Ishikawa (cell line): ENCODE data around the gene RASL10A.

Experiments used
- CEBPB ChIP-seq: IDR thresholded peaks from 2 replicates; pipeline ENCODE4 v1.6.1; 2012
- EGR1 ChIP-seq: IDR thresholded peaks from 2 replicates; pipeline ENCODE4 v1.6.1; 2012
- EP300 ChIP-seq: IDR thresholded peaks from 2 replicates; pipeline ENCODE4 v1.6.1; 2012; ENCODE audit warnings: borderline replicate concordance
- FOXM1 ChIP-seq: IDR thresholded peaks from 2 replicates; pipeline ENCODE4 v1.6.1; 2012; ENCODE audit warnings: low read depth, borderline replicate concordance
- RAD21 ChIP-seq: IDR thresholded peaks from 2 replicates; pipeline ENCODE4 v1.6.1; 2012; ENCODE audit warnings: low read depth
- TAF1 ChIP-seq: IDR thresholded peaks from 2 replicates; pipeline ENCODE4 v1.6.1; 2012; ENCODE audit warnings: low read depth, mild to moderate bottlenecking
- TCF12 ChIP-seq: IDR thresholded peaks from 2 replicates; pipeline ENCODE4 v1.6.1; 2012; ENCODE audit warnings: low read depth
- TEAD4 ChIP-seq: IDR thresholded peaks from 2 replicates; pipeline ENCODE4 v1.6.1; 2012
- YY1 ChIP-seq: IDR thresholded peaks from 2 replicates; pipeline ENCODE4 v1.6.1; 2012; ENCODE audit warnings: low read depth
- TF ChIP-seq, protein P1 (sequence below): IDR thresholded peaks from 2 replicates; pipeline ENCODE4 v1.6.1; 2012
- TF ChIP-seq, protein P2 (sequence below): IDR thresholded peaks from 2 replicates; pipeline ENCODE4 v1.6.1; 2012
- TF ChIP-seq, protein P3 (sequence below): IDR thresholded peaks from 2 replicates; pipeline ENCODE4 v1.6.1; 2012; ENCODE audit warnings: low read depth, mild to moderate bottlenecking

DNA sequence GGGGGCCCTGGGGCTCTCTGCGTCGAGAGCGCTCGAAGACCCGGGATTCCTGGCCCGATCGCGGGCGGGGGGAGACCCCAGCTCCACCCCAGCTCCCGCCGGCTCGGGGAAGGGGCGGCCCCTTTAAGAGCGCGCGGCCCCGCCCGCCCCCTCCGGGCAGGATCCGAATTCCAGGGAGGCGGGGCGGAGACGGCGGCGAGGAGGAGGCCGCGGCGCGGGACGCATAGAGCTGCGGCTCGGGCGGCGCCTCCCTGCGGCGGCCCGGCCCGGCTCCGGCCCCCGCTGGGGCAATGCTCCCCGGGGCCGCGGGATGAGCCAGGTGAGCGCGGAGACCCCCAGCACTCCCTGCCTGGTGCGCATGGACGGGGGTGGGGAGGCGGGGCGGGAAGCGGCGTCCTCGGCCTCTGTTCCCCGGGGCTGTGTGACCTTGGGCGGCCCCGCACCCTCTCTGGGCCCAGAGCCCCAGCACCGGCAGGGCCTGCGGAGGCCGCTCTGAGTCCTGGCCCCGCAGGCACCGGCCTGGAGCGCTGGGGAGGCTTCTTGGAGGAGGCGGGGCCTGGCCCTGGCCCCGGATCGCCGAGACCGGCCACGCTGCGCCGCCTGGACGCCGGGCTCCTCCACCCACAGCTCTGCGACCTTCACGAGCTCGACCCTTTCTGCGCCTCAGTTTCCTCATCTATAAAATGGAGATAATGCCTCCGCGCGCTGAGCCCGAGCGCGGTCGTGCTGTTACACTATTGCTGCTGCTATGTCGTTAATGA lies 8.5 kb downstream of the RASL10A start:
- TF ChIP-seq, protein P1, sequence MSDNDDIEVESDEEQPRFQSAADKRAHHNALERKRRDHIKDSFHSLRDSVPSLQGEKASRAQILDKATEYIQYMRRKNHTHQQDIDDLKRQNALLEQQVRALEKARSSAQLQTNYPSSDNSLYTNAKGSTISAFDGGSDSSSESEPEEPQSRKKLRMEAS: peak; percentile 12
- TF ChIP-seq YY1: no peak
- no peak for TF ChIP-seq TCF12
- TF ChIP-seq TAF1: no peak; the same call in none of the 2 replicates
- no peak for TF ChIP-seq RAD21
- TF ChIP-seq, protein P2, sequence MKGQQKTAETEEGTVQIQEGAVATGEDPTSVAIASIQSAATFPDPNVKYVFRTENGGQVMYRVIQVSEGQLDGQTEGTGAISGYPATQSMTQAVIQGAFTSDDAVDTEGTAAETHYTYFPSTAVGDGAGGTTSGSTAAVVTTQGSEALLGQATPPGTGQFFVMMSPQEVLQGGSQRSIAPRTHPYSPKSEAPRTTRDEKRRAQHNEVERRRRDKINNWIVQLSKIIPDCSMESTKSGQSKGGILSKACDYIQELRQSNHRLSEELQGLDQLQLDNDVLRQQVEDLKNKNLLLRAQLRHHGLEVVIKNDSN: no peak
- TF ChIP-seq TEAD4: peak; percentile 93
- TF ChIP-seq EGR1: no peak
- TF ChIP-seq EP300: peak; percentile 58; the same call in 1 of the 2 replicates
- TF ChIP-seq CEBPB: no peak
- TF ChIP-seq, protein P3, sequence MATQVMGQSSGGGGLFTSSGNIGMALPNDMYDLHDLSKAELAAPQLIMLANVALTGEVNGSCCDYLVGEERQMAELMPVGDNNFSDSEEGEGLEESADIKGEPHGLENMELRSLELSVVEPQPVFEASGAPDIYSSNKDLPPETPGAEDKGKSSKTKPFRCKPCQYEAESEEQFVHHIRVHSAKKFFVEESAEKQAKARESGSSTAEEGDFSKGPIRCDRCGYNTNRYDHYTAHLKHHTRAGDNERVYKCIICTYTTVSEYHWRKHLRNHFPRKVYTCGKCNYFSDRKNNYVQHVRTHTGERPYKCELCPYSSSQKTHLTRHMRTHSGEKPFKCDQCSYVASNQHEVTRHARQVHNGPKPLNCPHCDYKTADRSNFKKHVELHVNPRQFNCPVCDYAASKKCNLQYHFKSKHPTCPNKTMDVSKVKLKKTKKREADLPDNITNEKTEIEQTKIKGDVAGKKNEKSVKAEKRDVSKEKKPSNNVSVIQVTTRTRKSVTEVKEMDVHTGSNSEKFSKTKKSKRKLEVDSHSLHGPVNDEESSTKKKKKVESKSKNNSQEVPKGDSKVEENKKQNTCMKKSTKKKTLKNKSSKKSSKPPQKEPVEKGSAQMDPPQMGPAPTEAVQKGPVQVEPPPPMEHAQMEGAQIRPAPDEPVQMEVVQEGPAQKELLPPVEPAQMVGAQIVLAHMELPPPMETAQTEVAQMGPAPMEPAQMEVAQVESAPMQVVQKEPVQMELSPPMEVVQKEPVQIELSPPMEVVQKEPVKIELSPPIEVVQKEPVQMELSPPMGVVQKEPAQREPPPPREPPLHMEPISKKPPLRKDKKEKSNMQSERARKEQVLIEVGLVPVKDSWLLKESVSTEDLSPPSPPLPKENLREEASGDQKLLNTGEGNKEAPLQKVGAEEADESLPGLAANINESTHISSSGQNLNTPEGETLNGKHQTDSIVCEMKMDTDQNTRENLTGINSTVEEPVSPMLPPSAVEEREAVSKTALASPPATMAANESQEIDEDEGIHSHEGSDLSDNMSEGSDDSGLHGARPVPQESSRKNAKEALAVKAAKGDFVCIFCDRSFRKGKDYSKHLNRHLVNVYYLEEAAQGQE: no peak
- no peak for TF ChIP-seq FOXM1
